Hepatocyte (in vitro differentiated cells): ENCODE measurements around the gene CACNA1B. TPM values are rescaled to one million over a fixed set of nuclear protein-coding genes. Genes with fewer than 3 reads are reported as not detected.

Source experiments
- DNase-seq: peaks from one replicate; pipeline ENCODE4 v3.0.0-alpha.2; 2016; ENCODE audit warnings: low spot score
- H2AFZ ChIP-seq: fragments of 200-600 bp; sonication (generic); 2 replicates; pipeline ENCODE4 v1.6.0; 2016; ENCODE audit warnings: antibody characterized with exemption, mild to moderate bottlenecking
- H3K27ac ChIP-seq: fragments of 200-600 bp; sonication (generic); 2 replicates; pipeline ENCODE4 v1.5.1; 2016; ENCODE audit warnings: mild to moderate bottlenecking
- H3K27me3 ChIP-seq: fragments of 200-600 bp; sonication (generic); 2 replicates; pipeline ENCODE4 v1.6.1; 2016
- H3K36me3 ChIP-seq: fragments of 200-600 bp; sonication (generic); replicated peaks from 2 replicates; pipeline ENCODE4 v1.5.1; 2016; ENCODE audit warnings: low read depth; ENCODE audit not compliant: insufficient read depth
- H3K4me1 ChIP-seq: fragments of 200-600 bp; sonication (generic); 2 replicates; pipeline ENCODE4 v1.5.1; 2016; ENCODE audit warnings: mild to moderate bottlenecking, moderate library complexity; ENCODE audit not compliant: insufficient read depth
- H3K4me2 ChIP-seq: fragments of 200-600 bp; sonication (generic); 2 replicates; pipeline ENCODE4 v1.6.0; 2016
- H3K4me3 ChIP-seq: fragments of 200-600 bp; sonication (generic); 2 replicates; pipeline ENCODE4 v1.5.1; 2016; ENCODE audit warnings: mild to moderate bottlenecking
- H3K79me2 ChIP-seq: fragments of 200-600 bp; sonication (generic); 2 replicates; pipeline ENCODE4 v1.6.0; 2017; ENCODE audit warnings: mild to moderate bottlenecking
- H3K9me2 ChIP-seq: fragments of 200-600 bp; sonication (generic); replicated peaks from 2 replicates; pipeline ENCODE4 v1.6.0; 2017; ENCODE audit warnings: mild to moderate bottlenecking; ENCODE audit not compliant: insufficient read depth
- H3K9me3 ChIP-seq: fragments of 200-600 bp; sonication (generic); 2 replicates; pipeline ENCODE4 v1.5.1; 2016; ENCODE audit warnings: low read depth, mild to moderate bottlenecking
- H4K20me1 ChIP-seq: fragments of 200-600 bp; sonication (generic); 2 replicates; pipeline ENCODE4 v1.6.0; 2016; ENCODE audit warnings: mild to moderate bottlenecking; ENCODE audit not compliant: insufficient read depth, poor library complexity, severe bottlenecking
- CTCF ChIP-seq: fragments of 200-600 bp; sonication (generic); IDR thresholded peaks from 2 replicates; pipeline ENCODE4 v1.5.1; 2016; ENCODE audit warnings: antibody characterized with exemption, mild to moderate bottlenecking; ENCODE audit not compliant: poor library complexity
- EZH2 ChIP-seq: fragments of 200-600 bp; sonication (generic); IDR thresholded peaks from 2 replicates; pipeline ENCODE4 v1.6.1; 2016; ENCODE audit warnings: antibody characterized with exemption, mild to moderate bottlenecking, borderline replicate concordance
- EZH2phosphoT487 ChIP-seq: fragments of 200-600 bp; sonication (generic); IDR thresholded peaks from one replicate; pipeline ENCODE4 v1.6.1; 2018; ENCODE audit warnings: antibody characterized with exemption, mild to moderate bottlenecking, low read depth, moderate library complexity; ENCODE audit not compliant: unreplicated experiment, severe bottlenecking
- WGBS: methylation state at CpG from one replicate; pipeline ENCODE4 v1.1.6; 2016; ENCODE audit warnings: low lambda C conversion rate; ENCODE audit errors: missing lambda C conversion rate; 5-methylcytosine and 5-hydroxymethylcytosine counted together
- polyA plus RNA-seq: library from polyadenylated mRNA; unstranded; fragments of >200 nt; fragmentation: Nextera tagmentation; extraction: Ambion mirVana; gene quantifications from 2 replicates; pipeline ENCODE4 v1.2.1, GENCODE V29; 2016
- total RNA-seq: library from RNA; depleted of rRNA; stranded (reverse); fragments of >200 nt; gene quantifications from 2 replicates; pipeline ENCODE4 v1.2.3, GENCODE V29; 2014

CACNA1B gene
- total and polyA plus RNA-seq, 2 experiments from 2014 or later: 0.30 to 0.39 TPM

GRCh38 chr9:138052322-138052615, 174.7 kb downstream of the CACNA1B start:
- no peaks in the 10 kb centered on the region for H3K9me2 ChIP-seq
- DNase-seq: no peak
- TF ChIP-seq EZH2phosphoT487 (no peak), EZH2 (no peak), CTCF (no peak)
- no peaks in the 10 kb centered on the region for H3K27me3 ChIP-seq
- no peak overlapping the region for H3K4me3 ChIP-seq
- no peak overlapping the region for H3K4me2 ChIP-seq
- no peak overlapping the region for H2AFZ ChIP-seq
- H3K4me1 ChIP-seq: no peaks in the 10 kb centered on the region
- H4K20me1 ChIP-seq: no peaks in the 10 kb centered on the region
- no peaks in the 10 kb centered on the region for H3K36me3 ChIP-seq
- H3K79me2 ChIP-seq: no peaks in the 10 kb centered on the region
- H3K9me3 ChIP-seq: no peaks in the 10 kb centered on the region
- WGBS: 94% methylated on average over 4 of the region's 4 CpGs
- H3K27ac ChIP-seq: no peak overlapping the region

GRCh38 chr9:138052635-138053320, 175.2 kb downstream of the CACNA1B start:
- Histone ChIP-seq H3K27me3 (no peaks in the 10 kb centered on the region), H3K36me3 (no peaks in the 10 kb centered on the region), H3K27ac (no peak overlapping the region), H3K4me2 (no peak overlapping the region), H3K9me3 (no peaks in the 10 kb centered on the region), H2AFZ (no peak overlapping the region), H3K9me2 (no peaks in the 10 kb centered on the region), H3K79me2 (no peaks in the 10 kb centered on the region), H3K4me1 (no peaks in the 10 kb centered on the region), H4K20me1 (no peaks in the 10 kb centered on the region), H3K4me3 (no peak overlapping the region)
- DNase-seq: no peak
- 90% methylated on average over 12 of the region's 12 CpGs for WGBS
- TF ChIP-seq EZH2phosphoT487: no peak
- TF ChIP-seq CTCF: no peak
- TF ChIP-seq EZH2: no peak

- Histone ChIP-seq H3K4me3 (no peak overlapping the region), H3K79me2 (no peaks in the 10 kb centered on the region), H3K4me2 (no peak overlapping the region), H3K27ac (no peak overlapping the region), H3K9me3 (no peaks in the 10 kb centered on the region), H4K20me1 (no peaks in the 10 kb centered on the region), H3K27me3 (no peaks in the 10 kb centered on the region), H3K9me2 (no peaks in the 10 kb centered on the region), H3K36me3 (no peaks in the 10 kb centered on the region), H3K4me1 (no peaks in the 10 kb centered on the region), H2AFZ (no peak overlapping the region)
- DNase-seq: no peak
- TF ChIP-seq EZH2phosphoT487: no peak
- no peak for TF ChIP-seq CTCF
- no peak for TF ChIP-seq EZH2
- WGBS: 94% methylated on average over 6 of the region's 7 CpGs
These were observed 175.8 kb downstream of the CACNA1B start for GRCh38 chr9:138053321-138053868.
